Measurements from ENCODE around the gene PANK3. TPM values are rescaled to one million over a fixed set of nuclear protein-coding genes. Genes with fewer than 3 reads are reported as not detected.

The PANK3 gene
- total and polyA plus RNA-seq, 2 donors: 7.3 to 20.3 TPM

DNA sequence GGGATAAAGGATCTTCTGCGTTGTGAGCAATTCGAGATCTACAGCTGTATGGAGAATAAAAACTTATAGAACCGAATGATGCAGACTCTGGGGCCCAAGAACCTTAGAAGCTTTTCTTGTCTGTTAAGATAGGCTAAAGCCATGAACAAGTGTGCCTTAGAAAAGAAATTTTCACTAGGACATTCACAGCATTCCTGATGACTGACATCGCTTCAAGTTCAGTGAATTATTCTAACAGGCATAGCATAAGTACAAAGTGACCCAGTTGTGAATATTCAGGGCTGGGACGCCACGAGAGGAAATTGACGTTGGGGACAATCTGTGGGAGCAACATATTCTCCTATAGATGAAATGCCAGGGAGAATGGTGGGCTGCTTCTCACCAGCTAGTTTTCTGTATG is 32.0 kb upstream of the PANK3 start:
- Histone ChIP-seq H3K27ac (ENCODE audit: low read depth in 1 of 2, low read length in 1 of 2) (no peak overlapping the region), H3K4me3 (ENCODE audit: low read length in 2 of 2) (no peak overlapping the region), H3K36me3 (ENCODE audit: control insufficient read depth in 2 of 2, insufficient read depth in 2 of 2, low read length in 1 of 2) (no peaks in the 10 kb centered on the region), H3K9me3 (ENCODE audit: control insufficient read depth in 2 of 2, insufficient read depth in 1 of 2, low read length in 1 of 2) (peaks cover 0 to 4% of the 10 kb centered on the region in 2 donors), H3K27me3 (ENCODE audit: control insufficient read depth in 2 of 2, insufficient read depth in 1 of 2, low read length in 1 of 2) (no peaks in the 10 kb centered on the region), H3K4me1 (ENCODE audit: control insufficient read depth in 2 of 2, insufficient read depth in 2 of 2, low read length in 2 of 2) (no peaks in the 10 kb centered on the region)
- 97% methylated on average over 7 of the region's 7 CpGs for WGBS
- no peak for DNase-seq (ENCODE audit: low read depth in 6 of 9, low spot score in 9 of 9)

GRCh38 chr5:168609806-168610482 is 30.8 kb upstream of the PANK3 start:
- H3K36me3 ChIP-seq (ENCODE audit: control insufficient read depth in 2 of 2, insufficient read depth in 2 of 2, low read length in 1 of 2): no peaks in the 10 kb centered on the region
- no peaks in the 10 kb centered on the region for H3K4me1 ChIP-seq (ENCODE audit: control insufficient read depth in 2 of 2, insufficient read depth in 2 of 2, low read length in 2 of 2)
- no peak overlapping the region for H3K27ac ChIP-seq (ENCODE audit: low read depth in 1 of 2, low read length in 1 of 2)
- 96% methylated on average over 3 of the region's 3 CpGs for WGBS
- DNase-seq (ENCODE audit: low read depth in 6 of 9, low spot score in 9 of 9): no peak
- H3K9me3 ChIP-seq (ENCODE audit: control insufficient read depth in 2 of 2, insufficient read depth in 1 of 2, low read length in 1 of 2): peaks cover 0 to under 1% of the 10 kb centered on the region in 2 donors
- no peak overlapping the region for H3K4me3 ChIP-seq (ENCODE audit: low read length in 2 of 2)
- H3K27me3 ChIP-seq (ENCODE audit: control insufficient read depth in 2 of 2, insufficient read depth in 1 of 2, low read length in 1 of 2): no peaks in the 10 kb centered on the region

- H3K27ac ChIP-seq (ENCODE audit: low read depth in 1 of 2, low read length in 1 of 2): no peak overlapping the region
- no peak overlapping the region for H3K4me3 ChIP-seq (ENCODE audit: low read length in 2 of 2)
- WGBS: 97% methylated on average over 2 of the region's 2 CpGs
- H3K9me3 ChIP-seq (ENCODE audit: control insufficient read depth in 2 of 2, insufficient read depth in 1 of 2, low read length in 1 of 2): no peaks in the 10 kb centered on the region
- H3K4me1 ChIP-seq (ENCODE audit: control insufficient read depth in 2 of 2, insufficient read depth in 2 of 2, low read length in 2 of 2): no peaks in the 10 kb centered on the region
- H3K27me3 ChIP-seq (ENCODE audit: control insufficient read depth in 2 of 2, insufficient read depth in 1 of 2, low read length in 1 of 2): no peaks in the 10 kb centered on the region
- H3K36me3 ChIP-seq (ENCODE audit: control insufficient read depth in 2 of 2, insufficient read depth in 2 of 2, low read length in 1 of 2): no peaks in the 10 kb centered on the region
- no peak for DNase-seq (ENCODE audit: low read depth in 6 of 9, low spot score in 9 of 9)
Measured at GRCh38 chr5:168608821-168609220, 29.7 kb upstream of the PANK3 start.

DNA sequence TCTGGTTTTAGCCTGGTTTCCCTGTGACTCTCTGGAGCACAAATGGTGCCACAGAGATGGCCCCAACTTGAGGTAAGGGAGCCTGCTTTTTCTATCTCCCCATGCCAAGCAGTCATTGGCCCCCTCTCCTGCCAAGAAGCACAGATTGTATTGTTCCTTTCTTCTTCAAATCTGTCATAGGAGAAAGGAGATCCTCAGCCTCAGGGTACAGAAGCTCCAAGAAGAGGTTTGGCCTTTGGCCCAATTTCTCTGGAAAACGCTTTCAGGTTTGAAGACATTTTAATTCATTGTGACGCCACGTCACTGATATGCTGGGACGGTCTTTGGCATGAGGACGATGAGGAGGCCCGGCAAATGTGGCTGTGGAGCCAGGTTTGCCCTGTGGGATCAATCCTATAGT is 29.2 kb upstream of the PANK3 start:
- H3K27me3 ChIP-seq (ENCODE audit: control insufficient read depth in 2 of 2, insufficient read depth in 1 of 2, low read length in 1 of 2): no peaks in the 10 kb centered on the region
- H3K9me3 ChIP-seq (ENCODE audit: control insufficient read depth in 2 of 2, insufficient read depth in 1 of 2, low read length in 1 of 2): no peaks in the 10 kb centered on the region
- DNase-seq (ENCODE audit: low read depth in 6 of 9, low spot score in 9 of 9): no peak
- H3K27ac ChIP-seq (ENCODE audit: low read depth in 1 of 2, low read length in 1 of 2): no peak overlapping the region
- H3K4me1 ChIP-seq (ENCODE audit: control insufficient read depth in 2 of 2, insufficient read depth in 2 of 2, low read length in 2 of 2): no peaks in the 10 kb centered on the region
- H3K4me3 ChIP-seq (ENCODE audit: low read length in 2 of 2): no peak overlapping the region
- 91% methylated on average over 6 of the region's 6 CpGs for WGBS
- no peaks in the 10 kb centered on the region for H3K36me3 ChIP-seq (ENCODE audit: control insufficient read depth in 2 of 2, insufficient read depth in 2 of 2, low read length in 1 of 2)

- Histone ChIP-seq H3K4me1 (ENCODE audit: control insufficient read depth in 2 of 2, insufficient read depth in 2 of 2, low read length in 2 of 2) (no peaks in the 10 kb centered on the region), H3K27ac (ENCODE audit: low read depth in 1 of 2, low read length in 1 of 2) (no peak overlapping the region), H3K27me3 (ENCODE audit: control insufficient read depth in 2 of 2, insufficient read depth in 1 of 2, low read length in 1 of 2) (no peaks in the 10 kb centered on the region), H3K4me3 (ENCODE audit: low read length in 2 of 2) (no peak overlapping the region), H3K36me3 (ENCODE audit: control insufficient read depth in 2 of 2, insufficient read depth in 2 of 2, low read length in 1 of 2) (no peaks in the 10 kb centered on the region), H3K9me3 (ENCODE audit: control insufficient read depth in 2 of 2, insufficient read depth in 1 of 2, low read length in 1 of 2) (no peaks in the 10 kb centered on the region)
- WGBS: 96% methylated on average over 2 of the region's 2 CpGs
- no peak for DNase-seq (ENCODE audit: low read depth in 6 of 9, low spot score in 9 of 9)
Measured at GRCh38 chr5:168607946-168608345, 28.8 kb upstream of the PANK3 start.

GRCh38 chr5:168606562-168606961 is 27.4 kb upstream of the PANK3 start:
- no peak for DNase-seq (ENCODE audit: low read depth in 6 of 9, low spot score in 9 of 9)
- H3K27ac ChIP-seq (ENCODE audit: low read depth in 1 of 2, low read length in 1 of 2): no peak overlapping the region
- no peak overlapping the region for H3K4me3 ChIP-seq (ENCODE audit: low read length in 2 of 2)
- no peaks in the 10 kb centered on the region for H3K36me3 ChIP-seq (ENCODE audit: control insufficient read depth in 2 of 2, insufficient read depth in 2 of 2, low read length in 1 of 2)
- no peaks in the 10 kb centered on the region for H3K4me1 ChIP-seq (ENCODE audit: control insufficient read depth in 2 of 2, insufficient read depth in 2 of 2, low read length in 2 of 2)
- H3K27me3 ChIP-seq (ENCODE audit: control insufficient read depth in 2 of 2, insufficient read depth in 1 of 2, low read length in 1 of 2): no peaks in the 10 kb centered on the region
- no peaks in the 10 kb centered on the region for H3K9me3 ChIP-seq (ENCODE audit: control insufficient read depth in 2 of 2, insufficient read depth in 1 of 2, low read length in 1 of 2)
- 98% methylated on average over 2 of the region's 2 CpGs for WGBS

DNA sequence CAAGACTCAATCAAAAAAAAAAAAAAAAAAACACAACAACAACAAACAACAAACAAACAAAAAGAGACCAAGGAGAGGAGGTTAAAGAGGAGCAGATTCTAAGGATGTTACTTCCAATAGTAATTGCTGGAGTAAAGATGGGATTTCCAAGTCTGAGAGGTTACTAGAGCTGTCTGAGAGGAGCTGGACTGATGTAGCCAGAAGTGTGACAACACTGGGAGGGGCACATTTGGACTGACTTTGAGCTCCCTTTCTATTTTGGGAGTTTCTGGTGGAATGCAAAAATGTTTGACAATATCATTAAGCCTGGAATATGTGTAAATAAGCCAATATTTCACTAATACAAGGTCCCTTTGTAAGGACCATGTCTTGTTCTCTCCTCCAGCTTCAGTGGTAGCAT is 25.3 kb upstream of the PANK3 start:
- H3K4me3 ChIP-seq (ENCODE audit: low read length in 2 of 2): no peak overlapping the region
- H3K27ac ChIP-seq (ENCODE audit: low read depth in 1 of 2, low read length in 1 of 2): no peak overlapping the region
- H3K27me3 ChIP-seq (ENCODE audit: control insufficient read depth in 2 of 2, insufficient read depth in 1 of 2, low read length in 1 of 2): no peaks in the 10 kb centered on the region
- no peaks in the 10 kb centered on the region for H3K9me3 ChIP-seq (ENCODE audit: control insufficient read depth in 2 of 2, insufficient read depth in 1 of 2, low read length in 1 of 2)
- no peak for DNase-seq (ENCODE audit: low read depth in 6 of 9, low spot score in 9 of 9)
- H3K36me3 ChIP-seq (ENCODE audit: control insufficient read depth in 2 of 2, insufficient read depth in 2 of 2, low read length in 1 of 2): no peaks in the 10 kb centered on the region
- H3K4me1 ChIP-seq (ENCODE audit: control insufficient read depth in 2 of 2, insufficient read depth in 2 of 2, low read length in 2 of 2): no peaks in the 10 kb centered on the region

DNA sequence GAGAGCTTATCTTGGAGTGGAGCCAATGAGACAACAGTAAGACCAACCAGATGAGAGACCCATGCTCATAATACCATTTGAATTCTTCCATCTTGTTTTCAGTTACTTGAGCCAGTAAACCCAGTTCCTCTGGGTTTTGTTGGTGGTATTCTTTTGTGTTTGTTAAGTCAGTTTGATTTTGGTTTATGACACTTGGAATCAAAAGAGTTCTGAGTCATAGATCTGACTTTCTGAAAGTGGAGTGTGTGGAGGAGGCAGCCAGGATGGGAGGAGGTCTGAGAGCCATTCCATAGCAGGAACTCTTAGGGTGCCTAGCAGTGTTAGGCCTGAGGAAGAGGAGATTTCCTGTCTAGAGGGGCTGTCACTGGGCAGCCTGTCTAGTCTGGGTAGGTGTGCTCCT is 24.6 kb upstream of the PANK3 start:
- Histone ChIP-seq H3K27me3 (ENCODE audit: control insufficient read depth in 2 of 2, insufficient read depth in 1 of 2, low read length in 1 of 2) (no peaks in the 10 kb centered on the region), H3K4me1 (ENCODE audit: control insufficient read depth in 2 of 2, insufficient read depth in 2 of 2, low read length in 2 of 2) (no peaks in the 10 kb centered on the region), H3K9me3 (ENCODE audit: control insufficient read depth in 2 of 2, insufficient read depth in 1 of 2, low read length in 1 of 2) (no peaks in the 10 kb centered on the region), H3K36me3 (ENCODE audit: control insufficient read depth in 2 of 2, insufficient read depth in 2 of 2, low read length in 1 of 2) (no peaks in the 10 kb centered on the region), H3K4me3 (ENCODE audit: low read length in 2 of 2) (no peak overlapping the region), H3K27ac (ENCODE audit: low read depth in 1 of 2, low read length in 1 of 2) (no peak overlapping the region)
- DNase-seq (ENCODE audit: low read depth in 6 of 9, low spot score in 9 of 9): no peak

GRCh38 chr5:168602517-168602916 is 23.3 kb upstream of the PANK3 start:
- Histone ChIP-seq H3K9me3 (ENCODE audit: control insufficient read depth in 2 of 2, insufficient read depth in 1 of 2, low read length in 1 of 2) (no peaks in the 10 kb centered on the region), H3K27me3 (ENCODE audit: control insufficient read depth in 2 of 2, insufficient read depth in 1 of 2, low read length in 1 of 2) (no peaks in the 10 kb centered on the region), H3K27ac (ENCODE audit: low read depth in 1 of 2, low read length in 1 of 2) (no peak overlapping the region), H3K4me3 (ENCODE audit: low read length in 2 of 2) (no peak overlapping the region), H3K36me3 (ENCODE audit: control insufficient read depth in 2 of 2, insufficient read depth in 2 of 2, low read length in 1 of 2) (no peaks in the 10 kb centered on the region), H3K4me1 (ENCODE audit: control insufficient read depth in 2 of 2, insufficient read depth in 2 of 2, low read length in 2 of 2) (no peaks in the 10 kb centered on the region)
- no peak for DNase-seq (ENCODE audit: low read depth in 6 of 9, low spot score in 9 of 9)

GRCh38 chr5:168601972-168602371 is 22.8 kb upstream of the PANK3 start:
- no peaks in the 10 kb centered on the region for H3K27me3 ChIP-seq (ENCODE audit: control insufficient read depth in 2 of 2, insufficient read depth in 1 of 2, low read length in 1 of 2)
- no peak overlapping the region for H3K4me3 ChIP-seq (ENCODE audit: low read length in 2 of 2)
- no peaks in the 10 kb centered on the region for H3K36me3 ChIP-seq (ENCODE audit: control insufficient read depth in 2 of 2, insufficient read depth in 2 of 2, low read length in 1 of 2)
- 72% methylated on average over 2 of the region's 2 CpGs for WGBS
- no peaks in the 10 kb centered on the region for H3K9me3 ChIP-seq (ENCODE audit: control insufficient read depth in 2 of 2, insufficient read depth in 1 of 2, low read length in 1 of 2)
- no peaks in the 10 kb centered on the region for H3K4me1 ChIP-seq (ENCODE audit: control insufficient read depth in 2 of 2, insufficient read depth in 2 of 2, low read length in 2 of 2)
- DNase-seq (ENCODE audit: low read depth in 6 of 9, low spot score in 9 of 9): no peak
- H3K27ac ChIP-seq (ENCODE audit: low read depth in 1 of 2, low read length in 1 of 2): no peak overlapping the region

Data from thymus (tissue), 11 donors.